GM23338 (cell line): ENCODE results near the gene TRIM43B.
"Not testable (repeated sequence)": the region's sequence is repeated elsewhere in the genome, so short reads cannot be mapped to it uniquely, and the experiment has no call there.

Experiments
- CREB1 ChIP-seq: fragments of 250-450 bp; sonication (Bioruptor Pico); IDR thresholded peaks from 2 replicates; pipeline ENCODE4 v1.5.0; 2020; ENCODE audit warnings: low read depth, mild to moderate bottlenecking, moderate library complexity
- CTCF ChIP-seq, 2 experiments: fragments of 200-600 bp in 1 of 2; sonication (generic) in 1 of 2; conservative IDR thresholded peaks; 2 replicates each; pipeline versions ENCODE4 v1.5.1 to v1.6.1; 2016 to 2017; ENCODE audit warnings: antibody characterized with exemption in 2 of 2, low read depth in 2 of 2, mild to moderate bottlenecking in 2 of 2, moderate library complexity in 1 of 2
- EZH2 ChIP-seq: fragments of 200-600 bp; sonication (generic); IDR thresholded peaks from one replicate; pipeline ENCODE4 v1.8.0; 2017; ENCODE audit warnings: antibody characterized with exemption, mild to moderate bottlenecking, low read depth; ENCODE audit not compliant: unreplicated experiment
- EZH2phosphoT487 ChIP-seq: fragments of 200-600 bp; sonication (generic); IDR thresholded peaks from one replicate; pipeline ENCODE4 v1.8.1; 2018; ENCODE audit warnings: antibody characterized with exemption; ENCODE audit not compliant: unreplicated experiment
- POLR2AphosphoS5 ChIP-seq: IDR thresholded peaks from 2 replicates; pipeline ENCODE4 v1.6.1; 2016; ENCODE audit warnings: antibody characterized with exemption, low read depth
- STAT1 ChIP-seq: IDR thresholded peaks from one replicate; pipeline ENCODE4 v1.6.1; 2016; ENCODE audit warnings: antibody characterized with exemption; ENCODE audit not compliant: unreplicated experiment
- ZNF114 ChIP-seq: fragments of 250-450 bp; sonication (Bioruptor Pico); IDR thresholded peaks from 2 replicates; pipeline ENCODE4 v1.5.0; 2020; ENCODE audit warnings: mild to moderate bottlenecking, moderate library complexity
- ZNF331 ChIP-seq: fragments of 250-450 bp; sonication (Bioruptor Pico); IDR thresholded peaks from 2 replicates; pipeline ENCODE4 v1.5.0; 2020; ENCODE audit warnings: low read depth, mild to moderate bottlenecking, moderate library complexity
- TF ChIP-seq, protein P1 (sequence below): IDR thresholded peaks from one replicate; pipeline ENCODE4 v1.6.1; 2018; ENCODE audit warnings: antibody characterized with exemption; ENCODE audit not compliant: unreplicated experiment

- TF ChIP-seq CTCF (conservative IDR thresholded peaks at IDR 0.05; ENCODE audit: low read depth in 2 of 2); STAT1; POLR2AphosphoS5; EZH2phosphoT487; EZH2; CREB1 (CRISPR knock-in tag); ZNF331 (CRISPR knock-in tag); ZNF114: not testable (repeated sequence)
- TF ChIP-seq, protein P1, sequence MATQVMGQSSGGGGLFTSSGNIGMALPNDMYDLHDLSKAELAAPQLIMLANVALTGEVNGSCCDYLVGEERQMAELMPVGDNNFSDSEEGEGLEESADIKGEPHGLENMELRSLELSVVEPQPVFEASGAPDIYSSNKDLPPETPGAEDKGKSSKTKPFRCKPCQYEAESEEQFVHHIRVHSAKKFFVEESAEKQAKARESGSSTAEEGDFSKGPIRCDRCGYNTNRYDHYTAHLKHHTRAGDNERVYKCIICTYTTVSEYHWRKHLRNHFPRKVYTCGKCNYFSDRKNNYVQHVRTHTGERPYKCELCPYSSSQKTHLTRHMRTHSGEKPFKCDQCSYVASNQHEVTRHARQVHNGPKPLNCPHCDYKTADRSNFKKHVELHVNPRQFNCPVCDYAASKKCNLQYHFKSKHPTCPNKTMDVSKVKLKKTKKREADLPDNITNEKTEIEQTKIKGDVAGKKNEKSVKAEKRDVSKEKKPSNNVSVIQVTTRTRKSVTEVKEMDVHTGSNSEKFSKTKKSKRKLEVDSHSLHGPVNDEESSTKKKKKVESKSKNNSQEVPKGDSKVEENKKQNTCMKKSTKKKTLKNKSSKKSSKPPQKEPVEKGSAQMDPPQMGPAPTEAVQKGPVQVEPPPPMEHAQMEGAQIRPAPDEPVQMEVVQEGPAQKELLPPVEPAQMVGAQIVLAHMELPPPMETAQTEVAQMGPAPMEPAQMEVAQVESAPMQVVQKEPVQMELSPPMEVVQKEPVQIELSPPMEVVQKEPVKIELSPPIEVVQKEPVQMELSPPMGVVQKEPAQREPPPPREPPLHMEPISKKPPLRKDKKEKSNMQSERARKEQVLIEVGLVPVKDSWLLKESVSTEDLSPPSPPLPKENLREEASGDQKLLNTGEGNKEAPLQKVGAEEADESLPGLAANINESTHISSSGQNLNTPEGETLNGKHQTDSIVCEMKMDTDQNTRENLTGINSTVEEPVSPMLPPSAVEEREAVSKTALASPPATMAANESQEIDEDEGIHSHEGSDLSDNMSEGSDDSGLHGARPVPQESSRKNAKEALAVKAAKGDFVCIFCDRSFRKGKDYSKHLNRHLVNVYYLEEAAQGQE = not testable (repeated sequence)
Measured at GRCh38 chr2:95435872-95436209, 48.7 kb downstream of the TRIM43B start.
